HepG2 (cell line): ENCODE measurements around the gene SRF. TPM values are rescaled to one million over a fixed set of nuclear protein-coding genes. Genes with fewer than 3 reads are reported as not detected.

Source experiments
- ARNT ChIP-seq: fragments of 450-650 bp; IDR thresholded peaks from 2 replicates; pipeline ENCODE4 v1.6.1; 2017
- CBFB ChIP-seq: sonication (generic); formaldehyde crosslinking; IDR thresholded peaks from 2 replicates; pipeline ENCODE4 v1.4.0; 2020; ENCODE audit warnings: missing genetic modification reagents
- EP300 ChIP-seq, 3 experiments: sonication (generic) in 1 of 3; formaldehyde crosslinking in 1 of 3; IDR thresholded peaks; 2 replicates each; pipeline versions ENCODE4 v1.5.1 to v1.6.1; 2011 to 2020; ENCODE audit warnings: low read depth in 2 of 3, low read length in 2 of 3, borderline replicate concordance in 1 of 3, improper control_type of control experiment in 1 of 3, mild to moderate bottlenecking in 1 of 3, missing genetic modification reagents in 1 of 3, moderate library complexity in 1 of 3
- HDAC1 ChIP-seq: sonication (generic); formaldehyde crosslinking; IDR thresholded peaks from 2 replicates; pipeline ENCODE4 v1.5.1; 2020; ENCODE audit warnings: mild to moderate bottlenecking, missing genetic modification reagents
- NR1H2 ChIP-seq: sonication (generic); formaldehyde crosslinking; IDR thresholded peaks from 2 replicates; pipeline ENCODE4 v1.8.1; 2022; ENCODE audit warnings: low read depth, missing genetic modification reagents, borderline replicate concordance
- ONECUT2 ChIP-seq: sonication (generic); formaldehyde crosslinking; IDR thresholded peaks from 2 replicates; pipeline ENCODE4 v1.4.0; 2020; ENCODE audit warnings: missing genetic modification reagents
- PATZ1 ChIP-seq: sonication (generic); formaldehyde crosslinking; IDR thresholded peaks from 2 replicates; pipeline ENCODE4 v1.4.0; 2020; ENCODE audit warnings: missing genetic modification reagents
- PHB2 ChIP-seq: fragments of 450-650 bp; IDR thresholded peaks from 2 replicates; pipeline ENCODE4 v1.6.1; 2018; ENCODE audit not compliant: partially characterized antibody
- RELA ChIP-seq: sonication (generic); formaldehyde crosslinking; IDR thresholded peaks from 2 replicates; pipeline ENCODE4 v1.4.0; 2020; ENCODE audit warnings: missing genetic modification reagents
- SRSF1 ChIP-seq: fragments of 200-400 bp; formaldehyde crosslinking; optimal IDR thresholded peaks from 2 replicates; pipeline ENCODE3; 2017; ENCODE audit warnings: mild to moderate bottlenecking, low read depth, low read length, moderate library complexity
- ZFP37 ChIP-seq: sonication (generic); formaldehyde crosslinking; IDR thresholded peaks from 2 replicates; pipeline ENCODE4 v1.4.0; 2020; ENCODE audit warnings: missing genetic modification reagents, borderline replicate concordance
- ZNF572 ChIP-seq: sonication (generic); formaldehyde crosslinking; IDR thresholded peaks from 2 replicates; pipeline ENCODE4 v1.5.1; 2020; ENCODE audit warnings: mild to moderate bottlenecking, missing genetic modification reagents
- ZNF670 ChIP-seq: sonication (generic); formaldehyde crosslinking; IDR thresholded peaks from 2 replicates; pipeline ENCODE4 v1.8.0; 2022; ENCODE audit warnings: mild to moderate bottlenecking, missing genetic modification reagents, borderline replicate concordance
- ZNF704 ChIP-seq: sonication (generic); formaldehyde crosslinking; IDR thresholded peaks from 2 replicates; pipeline ENCODE4 v1.8.1; 2023; ENCODE audit warnings: mild to moderate bottlenecking, inconsistent platforms, moderate library complexity, missing genetic modification reagents, borderline replicate concordance
- ZNF75D ChIP-seq: sonication (generic); formaldehyde crosslinking; IDR thresholded peaks from 2 replicates; pipeline ENCODE4 v1.8.1; 2023; ENCODE audit warnings: missing genetic modification reagents, mild to moderate bottlenecking, borderline replicate concordance
- ZNF816 ChIP-seq: sonication (generic); formaldehyde crosslinking; IDR thresholded peaks from 2 replicates; pipeline ENCODE4 v1.8.0; 2022; ENCODE audit warnings: missing genetic modification reagents, mild to moderate bottlenecking, borderline replicate concordance
- ZNF883 ChIP-seq: sonication (generic); formaldehyde crosslinking; IDR thresholded peaks from 2 replicates; pipeline ENCODE4 v1.5.1; 2020; ENCODE audit warnings: mild to moderate bottlenecking, missing genetic modification reagents; ENCODE audit errors: not compliant biosample characterization
- polyA plus RNA-seq, 8 experiments: library from polyadenylated mRNA; depleted of rRNA in 3 of 8; stranded (reverse) in 7 of 8; unstranded in 1 of 8; fragments of >200 nt; fragmentation: Illumina TruSeq in 4 of 8; extraction: Trizol in 4 of 8; gene quantifications; 2 replicates each; pipeline versions ENCODE4 v1.2.1 to v1.2.3, GENCODE V29; 2011 to 2016; ENCODE audit warnings: low read depth in 4 of 8, missing spikeins in 1 of 8, mixed read lengths in 1 of 8; ENCODE audit not compliant: insufficient read depth in 1 of 8
- total RNA-seq, 5 experiments: library from RNA; depleted of rRNA; stranded (reverse); fragments of >200 nt; fragmentation: Illumina TruSeq; extraction: Trizol; gene quantifications; 2 replicates each; pipeline ENCODE4 v1.2.3, GENCODE V29; 2016; ENCODE audit warnings: low read depth in 1 of 5
- TF ChIP-seq, protein P1 (sequence below), 2 experiments: sonication (generic) in 1 of 2; formaldehyde crosslinking in 1 of 2; IDR thresholded peaks; 2 replicates each; pipeline versions ENCODE4 v1.5.1 to v1.6.1; 2011 to 2020; ENCODE audit warnings: borderline replicate concordance in 1 of 2, low read depth in 1 of 2, low read length in 1 of 2, mild to moderate bottlenecking in 1 of 2, missing genetic modification reagents in 1 of 2, moderate library complexity in 1 of 2

SRF gene
- total and polyA plus RNA-seq, 2 of the 13 experiments (the other 11 are each of a cell fraction or from before 2014, with no cell fraction given) = 25.5 to 44.1 TPM

DNA sequence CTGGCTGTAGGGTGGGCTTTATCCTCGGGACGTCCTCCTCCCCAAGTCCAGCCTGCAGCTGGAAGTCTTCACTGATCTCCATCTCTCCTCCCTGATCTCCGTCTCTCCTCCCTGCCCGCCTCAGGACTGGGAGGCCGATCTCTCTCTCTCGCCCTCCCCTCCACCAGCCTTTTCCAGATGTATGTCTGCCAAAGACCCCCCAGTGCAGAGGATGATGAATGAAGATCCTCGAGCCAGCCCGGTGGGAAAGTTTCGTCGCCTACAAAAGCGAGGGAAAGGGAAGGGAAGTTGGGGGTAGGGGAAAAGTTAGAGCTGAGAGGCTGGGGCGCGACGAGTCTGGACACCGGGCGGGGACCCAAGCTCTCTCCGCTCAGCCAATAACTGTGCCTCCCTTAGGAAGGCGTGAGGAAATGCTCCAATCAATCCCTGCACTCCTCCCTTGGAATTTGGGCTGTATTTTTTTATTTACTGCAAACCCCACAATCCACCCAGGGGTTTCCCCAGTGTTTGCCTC is 595 bp upstream of the SRF start (continued):
- TF ChIP-seq SRSF1 = no peak
- TF ChIP-seq ONECUT2 (CRISPR knock-in tag) = peak; percentile 68; the same call in 1 of the 2 replicates
- no peak for TF ChIP-seq ZNF704 (CRISPR knock-in tag)
- TF ChIP-seq ZNF75D (CRISPR knock-in tag) = no peak
- TF ChIP-seq ZNF670 (CRISPR knock-in tag) = no peak
- no peak for TF ChIP-seq EP300 (IDR thresholded peaks at IDR 0.05; ENCODE audit: low read depth in 2 of 2, low read length in 2 of 2)
- TF ChIP-seq EP300 (CRISPR knock-in tag; IDR thresholded peaks at IDR 0.05; ENCODE audit: borderline replicate concordance) = no peak
- TF ChIP-seq, protein P1, sequence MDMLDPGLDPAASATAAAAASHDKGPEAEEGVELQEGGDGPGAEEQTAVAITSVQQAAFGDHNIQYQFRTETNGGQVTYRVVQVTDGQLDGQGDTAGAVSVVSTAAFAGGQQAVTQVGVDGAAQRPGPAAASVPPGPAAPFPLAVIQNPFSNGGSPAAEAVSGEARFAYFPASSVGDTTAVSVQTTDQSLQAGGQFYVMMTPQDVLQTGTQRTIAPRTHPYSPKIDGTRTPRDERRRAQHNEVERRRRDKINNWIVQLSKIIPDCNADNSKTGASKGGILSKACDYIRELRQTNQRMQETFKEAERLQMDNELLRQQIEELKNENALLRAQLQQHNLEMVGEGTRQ (IDR thresholded peaks at IDR 0.05; ENCODE audit: low read depth, low read length) = no peak
- TF ChIP-seq, protein P1 (CRISPR knock-in tag; IDR thresholded peaks at IDR 0.05; ENCODE audit: borderline replicate concordance) = no peak
- no peak for TF ChIP-seq PHB2
- peak; percentile 52 for TF ChIP-seq ZNF883 (CRISPR knock-in tag)
- peak; percentile 10; the same call in 1 of the 2 replicates for TF ChIP-seq CBFB (CRISPR knock-in tag)
- peak; percentile 95 for TF ChIP-seq ZNF572 (CRISPR knock-in tag)
- TF ChIP-seq ZFP37 = no peak
- no peak for TF ChIP-seq RELA (CRISPR knock-in tag)
- TF ChIP-seq ZNF816 (CRISPR knock-in tag) = peak; percentile 58; the same call in 1 of the 2 replicates
- TF ChIP-seq NR1H2 (CRISPR knock-in tag) = no peak
- no peak for TF ChIP-seq ARNT
- peak; percentile 44; the same call in 1 of the 2 replicates for TF ChIP-seq PATZ1
- peak; percentile 48 for TF ChIP-seq HDAC1 (CRISPR knock-in tag)
